HG02840 (cell line): ENCODE results near the gene ORMDL2.
A peak's percentile ranks its signal among the peaks of the same experiment; 100 is the strongest.
"Not testable (repeated sequence)": the region's sequence is repeated elsewhere in the genome, so short reads cannot be mapped to it uniquely, and the experiment has no call there.

Source experiments
- ATAC-seq: cut with Tn5 transposase; IDR thresholded peaks from one replicate; pipeline ENCODE4 v1.9.1; 2021; ENCODE audit warnings: mild to moderate bottlenecking, moderate library complexity, moderate number of reproducible peaks; ENCODE audit not compliant: unreplicated experiment, low FRiP score

The ORMDL2 gene

DNA sequence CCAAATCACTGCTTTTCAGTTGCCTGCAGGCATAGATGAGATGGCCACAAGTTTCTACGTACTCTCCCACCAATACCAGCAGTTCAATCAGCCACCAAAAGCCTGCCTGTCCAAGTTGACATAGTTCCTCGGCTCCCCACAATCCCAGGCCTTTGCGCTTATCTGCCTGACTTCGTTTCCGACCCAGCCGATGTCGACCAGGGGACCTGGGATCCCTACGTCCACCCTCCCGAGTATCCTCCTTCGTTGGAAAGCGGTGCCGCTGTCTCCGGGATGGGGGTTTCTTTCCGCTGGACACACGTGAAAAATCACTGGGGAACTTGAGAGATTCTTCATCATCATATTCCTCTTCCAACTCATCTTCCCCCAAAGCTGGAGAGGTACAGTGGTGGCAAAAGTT lies 10.0 kb downstream of the ORMDL2 start:
- ATAC-seq = no peak

DNA sequence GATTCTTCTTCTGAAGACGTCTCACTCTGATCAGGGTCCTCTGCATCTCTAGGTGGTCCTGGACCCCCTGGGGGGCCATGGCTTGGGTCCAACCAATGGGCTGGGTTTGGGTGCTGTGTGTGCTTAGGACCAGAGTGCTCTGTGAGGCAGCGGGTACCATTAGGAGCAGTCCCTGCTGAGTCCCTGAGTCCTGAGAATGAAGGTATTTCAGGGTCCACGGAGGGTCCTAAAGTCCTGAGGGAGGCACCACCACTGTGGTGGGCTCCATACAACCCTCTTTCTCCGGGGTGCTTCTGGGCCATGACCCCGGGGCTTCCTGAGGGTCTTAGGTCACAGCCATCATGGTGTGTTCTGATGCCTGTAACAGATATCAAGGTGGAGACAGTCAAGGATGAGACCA lies 10.5 kb downstream of the ORMDL2 start:
- ATAC-seq = no peak

DNA sequence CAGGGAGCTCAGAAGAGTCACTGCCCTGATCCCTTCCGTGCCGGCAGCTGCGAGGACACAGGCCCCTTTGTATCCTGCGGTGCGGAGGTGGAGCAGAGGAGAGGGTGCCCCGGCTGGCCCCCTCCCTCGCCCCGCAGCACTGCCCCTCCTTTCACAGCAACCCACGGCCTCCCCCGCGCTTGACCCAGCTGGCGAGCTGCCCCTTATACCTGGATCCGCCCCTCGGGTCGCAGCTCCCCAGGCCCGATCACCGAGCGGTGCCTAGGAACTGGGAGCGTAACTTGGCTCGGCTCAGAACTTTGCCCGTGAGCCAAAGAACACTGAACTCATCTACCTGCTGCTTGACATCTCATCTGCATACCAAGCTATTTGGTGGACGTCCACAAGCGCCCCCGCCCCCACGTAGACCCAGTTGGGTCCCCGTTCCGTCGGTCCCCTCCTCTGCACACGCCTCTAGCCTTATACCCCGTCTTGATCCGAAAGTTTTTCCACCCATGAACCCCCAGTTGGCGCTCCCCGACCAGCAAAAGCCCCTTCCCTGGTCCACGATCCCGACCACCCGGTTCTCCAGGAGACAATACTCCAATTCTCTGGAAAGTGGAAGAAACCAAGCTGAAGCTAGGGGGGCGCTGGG lies 12.2 kb downstream of the ORMDL2 start:
- ATAC-seq = peak; percentile 16

DNA sequence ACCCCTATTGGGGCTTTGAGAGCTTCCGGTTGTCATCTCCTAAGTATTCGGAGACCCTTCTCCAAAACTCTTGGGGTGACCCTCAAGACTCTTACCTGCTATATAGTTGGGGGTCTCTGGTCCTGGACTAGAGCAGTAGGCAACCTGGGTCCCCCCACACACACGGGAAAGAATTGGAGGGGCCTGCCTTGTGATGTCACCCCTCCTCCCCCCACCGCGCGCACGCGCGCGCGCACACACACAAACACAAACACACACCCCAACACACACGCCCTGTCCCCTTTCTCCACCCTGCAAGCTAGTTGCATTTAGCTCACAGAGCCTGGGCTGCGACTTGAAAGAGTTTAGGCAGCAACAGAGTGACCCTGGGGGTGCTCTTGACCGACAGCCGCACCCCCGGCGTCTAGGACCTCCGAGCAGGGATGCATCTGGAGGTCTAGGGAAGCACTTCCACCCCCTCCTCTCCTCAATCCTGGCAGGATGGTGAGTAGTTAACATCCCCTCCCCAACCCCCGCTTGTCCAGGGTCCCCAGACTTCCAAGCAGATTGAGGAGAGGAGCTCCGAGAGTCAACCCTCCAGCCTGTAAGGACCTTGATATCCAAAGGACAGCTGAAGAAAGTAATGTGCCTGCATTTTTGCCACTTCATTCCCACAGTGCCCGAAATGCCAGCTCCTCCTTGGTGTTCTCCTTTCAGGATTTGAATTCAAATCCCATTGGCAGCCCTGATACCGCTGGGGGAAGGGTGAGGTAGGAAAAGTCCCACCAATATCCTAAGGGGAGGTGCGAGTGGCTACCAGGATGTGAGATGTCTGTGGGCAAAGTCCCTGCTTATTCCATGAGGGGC lies 13.0 kb downstream of the ORMDL2 start:
- ATAC-seq = no peak

DNA sequence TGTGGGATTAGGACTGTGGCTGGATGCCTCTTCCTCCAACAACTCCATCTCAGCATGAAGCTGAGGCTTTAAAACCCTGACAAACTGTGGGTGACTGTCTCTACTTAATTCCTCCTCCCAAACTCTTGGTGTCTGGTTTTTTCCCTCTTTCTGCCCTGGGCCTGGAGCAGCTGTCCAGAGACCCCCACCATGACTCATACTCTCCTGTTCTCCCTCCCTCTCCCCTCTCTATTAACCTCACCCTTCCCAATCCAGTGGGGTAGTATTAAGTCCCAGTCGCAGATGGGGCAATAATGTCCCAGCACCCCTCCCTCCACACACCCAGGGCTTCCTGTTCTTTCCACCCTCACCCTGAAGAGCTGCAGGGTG lies 13.6 kb downstream of the ORMDL2 start:
- ATAC-seq = no peak

DNA sequence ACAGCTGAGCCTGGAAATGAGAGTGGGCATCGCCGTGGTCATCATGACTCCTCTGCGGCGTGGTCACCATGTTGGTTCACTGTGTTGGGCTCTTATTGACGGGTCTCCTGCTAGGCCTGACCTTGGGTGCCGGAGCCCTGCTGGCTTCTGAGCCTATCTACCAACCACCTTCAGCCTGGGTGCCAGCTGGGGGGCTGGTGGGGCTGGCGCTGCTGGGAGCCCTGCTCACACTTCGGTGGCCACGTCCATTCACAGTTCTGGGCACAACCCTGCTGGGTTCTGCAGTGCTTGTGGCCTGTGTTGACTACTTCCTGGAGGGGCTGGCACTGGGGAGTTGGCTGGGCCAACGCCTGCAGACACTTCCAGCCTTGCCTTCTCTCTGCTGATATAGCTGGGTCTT lies 15.2 kb downstream of the ORMDL2 start:
- no peak for ATAC-seq

DNA sequence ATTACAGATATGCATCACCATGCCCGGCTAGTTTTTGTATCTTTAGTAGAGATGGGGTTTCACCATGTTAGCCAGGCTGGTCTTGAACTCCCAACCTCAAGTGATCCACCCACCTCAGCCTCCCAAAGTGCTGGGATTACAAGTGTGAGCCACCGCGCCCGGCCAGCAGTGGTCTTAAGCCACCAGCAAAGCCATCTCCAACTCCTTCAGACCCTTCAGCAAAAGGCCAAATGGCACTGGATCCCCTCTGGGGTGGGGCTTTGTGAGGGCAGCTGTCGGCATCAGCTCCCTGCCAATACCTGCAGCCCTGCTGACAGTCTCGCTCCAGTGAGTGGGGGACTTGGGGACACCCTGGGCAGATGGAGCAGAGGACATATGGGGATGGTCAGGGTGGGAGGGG lies 16.6 kb downstream of the ORMDL2 start:
- ATAC-seq = not testable (repeated sequence)

DNA sequence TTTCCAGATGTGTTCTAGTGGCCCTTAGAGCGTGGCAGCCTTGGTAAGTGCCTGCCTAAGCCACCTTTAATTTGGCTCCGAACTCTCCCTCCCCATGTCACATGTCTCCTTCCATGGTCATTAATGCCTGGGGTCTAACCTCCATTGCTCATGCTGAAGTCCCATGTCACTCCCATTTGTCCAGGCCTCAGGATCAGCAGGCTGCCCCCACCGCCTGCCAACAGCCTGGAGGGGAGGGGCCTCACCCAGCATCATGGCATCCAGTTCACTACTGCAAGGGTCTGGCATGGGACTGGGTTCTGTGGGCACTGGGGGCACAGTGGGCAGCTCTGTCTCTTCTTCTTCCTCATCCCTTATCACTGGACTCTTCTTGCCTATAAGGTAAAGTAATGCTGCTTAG lies 20.5 kb downstream of the ORMDL2 start:
- ATAC-seq = no peak

DNA sequence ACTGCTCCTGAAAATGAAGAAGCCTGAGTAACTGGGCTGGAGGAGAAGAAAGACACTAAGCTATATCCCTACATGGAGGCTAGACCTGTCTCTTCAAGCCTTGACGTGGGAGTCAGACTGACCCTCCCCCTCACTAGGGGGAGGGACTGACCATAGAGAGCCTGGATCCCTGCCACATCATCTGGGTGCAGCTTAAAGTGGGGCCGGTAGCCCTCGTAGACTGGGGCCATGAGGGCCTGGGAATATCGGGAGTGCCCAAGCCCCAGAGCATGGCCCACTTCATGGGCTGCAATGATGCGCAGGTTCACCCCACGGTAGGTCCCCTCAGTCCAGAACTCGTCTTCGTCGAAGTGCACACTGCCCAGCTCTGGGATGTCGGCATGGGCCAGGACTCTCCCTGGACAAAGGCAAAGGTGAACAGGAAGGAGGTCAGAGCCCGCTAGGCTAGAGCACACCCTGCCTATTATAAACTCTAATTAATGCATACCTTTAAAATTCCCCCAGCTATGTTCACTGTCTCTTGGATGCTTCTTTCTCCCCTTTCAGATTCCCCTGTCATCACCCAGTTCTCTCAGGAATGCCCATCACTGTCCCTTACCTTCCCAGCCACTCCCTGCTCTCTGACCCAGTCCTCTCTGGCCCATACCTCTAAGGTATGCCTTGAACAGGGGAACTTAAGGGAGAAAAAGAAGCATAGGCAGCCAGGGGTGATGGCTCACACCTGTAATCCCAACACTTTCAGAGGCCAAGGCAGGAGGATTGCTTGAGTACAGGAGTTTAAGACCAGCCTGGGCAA lies 21.7 kb downstream of the ORMDL2 start:
- no peak for ATAC-seq

DNA sequence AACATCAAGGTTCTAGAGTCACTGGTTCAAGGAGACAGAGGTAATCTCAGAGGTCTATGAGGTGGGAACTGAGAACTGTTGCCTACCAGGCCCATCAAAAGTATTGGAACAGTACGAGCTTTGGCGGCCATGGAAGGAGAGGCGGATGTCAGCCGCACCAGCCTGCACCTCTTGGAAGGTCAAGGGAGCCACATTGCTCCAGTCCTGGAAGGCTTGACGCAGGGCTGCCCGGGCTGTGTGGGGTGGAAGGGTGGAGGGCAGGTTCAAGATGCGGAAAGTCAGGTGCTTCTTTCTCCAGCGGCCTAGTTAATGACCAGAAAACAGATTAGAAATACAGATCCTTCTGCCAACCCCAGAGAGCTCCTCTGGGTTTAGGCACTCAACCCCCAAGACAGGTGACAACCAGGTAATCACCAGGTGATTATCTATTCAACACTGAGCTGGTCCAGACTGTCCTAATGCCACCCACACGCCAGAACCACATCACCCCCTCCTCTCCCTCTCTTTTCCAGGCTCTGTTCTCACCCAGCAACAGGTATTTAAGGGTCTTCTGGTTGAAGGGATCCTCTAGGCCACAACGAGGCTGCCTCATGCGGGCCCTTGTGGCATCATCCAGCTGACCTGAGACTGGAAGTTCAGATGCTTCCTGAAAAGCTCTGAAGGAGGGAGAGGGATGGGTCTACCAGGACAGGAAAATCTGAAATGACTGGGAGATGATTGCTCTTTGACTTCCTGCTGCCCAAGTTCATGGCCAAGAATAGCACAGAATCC lies 22.9 kb downstream of the ORMDL2 start:
- no peak for ATAC-seq

DNA sequence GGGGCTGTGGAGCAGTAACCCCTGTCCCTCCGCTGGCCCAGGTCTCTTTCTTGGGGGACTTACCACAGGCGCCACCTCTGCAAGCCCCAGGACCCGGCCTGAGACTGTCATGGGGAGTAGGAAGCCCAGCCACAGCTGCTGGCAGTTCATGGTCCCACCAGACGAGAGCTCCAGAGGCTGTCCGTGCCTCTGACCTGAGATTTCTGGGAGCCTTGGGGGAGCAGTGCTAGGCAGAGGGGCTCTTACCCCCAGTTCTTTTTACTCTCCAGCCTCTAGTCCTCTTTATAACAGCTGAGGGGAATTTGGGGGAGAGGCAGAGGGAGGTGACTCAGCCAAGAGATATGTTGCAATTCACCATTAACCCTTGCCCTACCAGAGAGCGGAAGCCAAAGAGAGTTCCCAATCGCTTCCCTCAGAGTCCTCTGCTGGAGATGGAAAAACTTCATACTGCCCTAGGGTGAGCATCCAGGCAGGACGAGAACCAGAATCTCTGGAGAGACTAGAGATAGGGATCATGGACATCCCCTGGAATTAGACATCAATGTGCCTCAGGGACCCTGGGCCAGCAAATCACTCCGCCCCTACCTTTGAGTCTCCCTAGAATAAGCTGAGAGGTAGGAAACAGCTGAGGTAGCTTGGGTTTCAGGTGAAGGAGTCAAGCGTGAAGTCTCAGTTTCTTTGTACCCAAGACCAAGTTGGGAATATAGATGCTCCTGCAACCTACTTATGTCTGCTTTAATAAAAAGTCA lies 25.0 kb downstream of the ORMDL2 start, which contains the start of gene MMP19:
Gene MMP19 (minus strand): TSS at position 256 of the 749 bp plus-strand sequence. CDS start 106 bp downstream, at position 150.
- no peak for ATAC-seq

DNA sequence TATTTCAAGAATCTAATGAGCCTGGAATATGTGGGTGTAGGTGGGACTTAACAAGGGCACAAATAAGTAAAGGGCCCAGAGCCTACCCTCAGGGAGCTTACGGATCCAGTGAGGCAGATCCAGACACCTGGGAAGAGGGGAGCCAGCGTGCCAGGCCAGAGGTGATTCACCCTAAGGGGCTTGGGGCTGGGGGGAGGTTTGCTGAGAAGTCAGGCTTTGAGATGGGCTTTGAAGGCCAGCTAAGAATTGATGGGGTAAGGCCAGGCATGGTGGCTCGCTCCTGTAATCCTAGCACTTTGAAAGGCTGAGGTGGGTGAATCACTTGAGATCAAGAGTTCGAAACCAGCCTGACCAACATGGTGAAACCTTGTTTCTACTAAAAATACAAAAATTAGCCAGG lies 25.6 kb downstream of the ORMDL2 start:
- ATAC-seq = no peak

DNA sequence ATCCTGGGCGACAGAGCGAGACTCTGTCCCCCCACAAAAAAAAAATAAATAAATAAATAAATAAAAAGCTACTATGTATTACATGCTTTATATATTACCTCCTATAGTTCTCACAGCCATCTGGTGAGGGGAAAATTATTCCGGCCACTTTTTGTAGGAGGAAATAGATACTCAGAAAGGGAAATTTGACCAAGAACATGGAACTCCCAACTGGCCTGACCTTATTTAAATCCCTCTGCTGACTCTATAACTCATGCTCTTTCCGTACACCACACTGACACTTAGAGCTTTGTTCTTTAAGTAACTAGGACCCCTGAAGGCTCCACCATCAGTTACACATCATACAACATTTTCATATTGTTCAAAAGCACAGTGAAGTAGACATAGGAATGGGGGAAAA lies 27.1 kb downstream of the ORMDL2 start:
- no peak for ATAC-seq

DNA sequence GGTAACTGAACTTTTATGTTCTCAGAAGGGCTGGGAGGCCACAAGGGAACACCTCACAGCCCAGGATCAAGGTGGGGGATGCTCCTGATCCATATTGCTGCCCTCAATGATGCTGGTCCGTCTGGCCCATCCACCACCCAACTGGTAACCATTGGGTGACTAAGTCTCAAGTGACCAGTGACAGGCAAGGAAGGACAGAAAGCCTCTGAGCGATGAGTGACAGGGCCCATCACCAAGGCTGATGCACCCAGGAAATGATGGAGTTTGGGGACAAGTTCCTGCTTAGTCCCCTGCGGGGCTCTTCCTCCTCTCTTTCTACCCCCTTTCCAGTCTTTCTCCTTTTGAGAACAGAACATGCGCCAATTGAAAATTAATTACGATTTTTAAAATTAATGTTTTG lies 27.5 kb downstream of the ORMDL2 start:
- no peak for ATAC-seq

DNA sequence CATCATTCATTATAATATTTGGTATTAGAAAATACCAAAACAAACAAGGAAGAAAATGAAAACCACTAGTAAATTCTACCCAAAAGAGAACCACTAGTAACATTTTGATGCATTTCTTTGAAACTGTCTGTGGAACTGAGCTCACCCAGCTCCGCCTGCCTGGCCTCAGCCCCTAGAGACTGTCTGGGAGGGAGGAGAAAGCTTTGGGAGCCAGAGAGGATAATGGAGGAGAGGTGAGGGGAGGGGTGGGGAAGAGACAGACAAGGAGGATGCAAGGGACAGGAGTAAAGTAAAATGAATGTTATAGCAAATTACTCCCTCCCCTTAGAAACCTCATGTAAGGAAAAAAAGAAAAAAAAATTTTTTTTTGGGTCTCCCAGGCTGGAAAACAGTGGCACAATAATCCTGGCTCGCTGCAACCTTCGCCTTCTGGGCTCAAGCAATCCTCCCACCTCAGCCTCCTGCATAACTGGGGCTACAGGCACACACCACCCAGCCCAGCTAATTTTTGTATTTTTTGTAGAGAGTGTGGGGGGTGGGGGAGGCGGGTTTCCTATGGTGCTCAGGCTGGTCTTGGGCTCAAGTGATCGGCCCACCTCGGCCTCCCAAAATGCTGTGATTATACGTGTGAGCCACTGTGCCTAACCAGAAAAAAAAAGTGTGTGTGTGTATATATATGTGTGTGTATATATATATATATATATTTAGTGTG lies 28.1 kb downstream of the ORMDL2 start:
- ATAC-seq = no peak

DNA sequence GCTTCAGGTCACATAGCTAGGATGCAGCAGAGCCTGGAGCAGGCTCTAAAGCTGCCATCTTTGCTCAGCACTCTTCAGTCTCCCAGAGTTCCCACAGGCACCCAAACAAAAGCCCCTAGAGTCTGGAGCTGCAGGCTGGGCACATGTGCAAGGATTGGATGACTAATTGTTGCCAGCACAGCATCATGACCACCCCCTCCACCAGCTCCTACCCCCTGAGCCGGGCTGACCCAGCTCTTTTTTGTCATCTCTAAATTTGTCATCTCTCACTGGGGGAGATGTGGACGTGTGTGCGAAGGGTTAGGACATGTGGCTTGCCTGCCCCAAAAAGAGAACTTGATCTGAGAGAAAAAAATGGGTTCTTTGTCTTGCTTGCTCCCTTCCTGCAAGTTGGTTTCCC lies 29.2 kb downstream of the ORMDL2 start:
- ATAC-seq = no peak

DNA sequence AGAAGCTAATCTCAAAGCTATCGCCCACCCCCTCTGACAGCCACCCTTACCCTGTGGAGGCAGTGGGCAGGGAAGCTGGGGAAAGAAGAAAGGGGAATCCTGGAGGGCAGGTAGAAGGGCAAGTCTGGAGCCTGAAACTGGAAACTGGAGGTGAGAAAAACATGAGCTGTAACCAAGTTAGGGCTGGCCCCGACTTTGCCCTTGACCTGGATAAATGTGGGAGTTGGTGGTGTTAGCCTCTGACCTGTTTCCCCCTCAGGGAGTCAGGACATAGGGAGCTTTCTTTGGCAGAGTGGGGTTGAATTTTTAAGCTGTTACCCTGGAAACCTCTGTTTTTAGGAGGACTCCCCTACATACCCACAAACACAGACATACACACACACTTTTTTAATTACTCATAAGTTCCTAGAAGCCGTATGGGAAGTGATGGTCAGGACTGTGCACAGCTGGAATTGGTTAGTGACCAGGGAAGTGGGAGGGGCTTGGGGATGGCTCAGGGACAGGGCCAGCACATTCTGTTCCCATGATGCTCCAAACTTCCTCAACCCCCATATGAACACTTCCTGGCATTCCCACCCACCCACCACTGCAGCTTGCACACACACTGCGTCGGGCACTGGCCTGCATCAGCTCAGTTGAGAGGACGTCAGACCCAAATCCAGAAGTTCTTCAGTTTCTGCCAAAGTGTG lies 29.9 kb downstream of the ORMDL2 start:
- ATAC-seq = no peak

DNA sequence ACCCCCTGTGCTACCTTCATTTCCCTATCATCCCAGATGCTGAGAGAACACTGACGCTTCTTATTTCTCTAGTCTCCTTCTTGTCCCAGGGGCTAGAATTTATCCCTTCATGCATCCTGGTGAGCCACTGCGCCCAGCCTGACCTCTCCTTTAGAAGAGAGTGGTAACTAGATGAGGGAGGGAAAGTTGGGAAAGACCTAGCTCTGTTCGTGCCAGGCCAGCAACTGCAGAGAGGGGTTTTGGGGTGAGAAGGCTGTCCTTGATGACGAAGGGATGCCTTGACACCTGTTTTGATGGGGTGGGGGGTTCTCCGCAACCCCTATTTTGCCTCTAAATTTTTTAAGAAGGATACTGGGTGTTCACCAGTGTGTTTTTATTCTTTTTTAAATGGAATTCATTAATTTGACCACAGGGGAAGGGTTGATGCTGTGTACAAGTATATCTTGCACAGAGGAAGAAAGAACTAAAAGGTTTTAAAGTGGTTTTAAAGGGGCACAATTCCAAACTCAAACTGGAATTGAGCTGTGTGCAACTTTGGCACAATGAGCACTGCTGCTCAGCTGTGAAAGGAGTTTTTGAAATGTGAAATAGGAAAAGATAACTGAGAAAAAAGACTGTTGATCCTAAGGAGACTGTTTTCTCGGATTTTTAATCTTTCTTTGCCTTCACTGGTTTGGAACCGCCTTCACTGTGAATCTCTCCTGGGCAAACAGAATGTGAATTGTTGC lies 31.9 kb downstream of the ORMDL2 start:
- no peak for ATAC-seq
